Adrenal gland (tissue), 5 donors: ENCODE data around the gene ARHGAP35.

Experiments
- CTCF ChIP-seq, 6 experiments: fragments of 450-650 bp in 4 of 6; fragments of 200-600 bp in 2 of 6; sonication (generic) in 1 of 6; IDR thresholded peaks; 1 replicate in 5 of 6; 2 replicates in 1 of 6; pipeline versions ENCODE4 v1.5.1 to v1.8.0; 2016 to 2021; ENCODE audit warnings: antibody characterized with exemption in 6 of 6, mild to moderate bottlenecking in 2 of 6, moderate library complexity in 1 of 6
- POLR2A ChIP-seq, 2 donors: fragments of 450-650 bp; IDR thresholded peaks; one replicate each; pipeline ENCODE4 v1.6.1; 2017; ENCODE audit warnings: antibody characterized with exemption in 2 of 2, mild to moderate bottlenecking in 2 of 2, moderate library complexity in 1 of 2
- donor health status: DM: no; HTN: no; CAD: no.

- no peak for TF ChIP-seq POLR2A (IDR thresholded peaks at IDR 0.05)
- TF ChIP-seq CTCF (IDR thresholded peaks at IDR 0.05), result no peak
Measured at GRCh38 chr19:46813839-46814358, 46.9 kb upstream of the ARHGAP35 start.
